ENCODE measurements around the gene ATP5F1E.

Gene ATP5F1E

DNA sequence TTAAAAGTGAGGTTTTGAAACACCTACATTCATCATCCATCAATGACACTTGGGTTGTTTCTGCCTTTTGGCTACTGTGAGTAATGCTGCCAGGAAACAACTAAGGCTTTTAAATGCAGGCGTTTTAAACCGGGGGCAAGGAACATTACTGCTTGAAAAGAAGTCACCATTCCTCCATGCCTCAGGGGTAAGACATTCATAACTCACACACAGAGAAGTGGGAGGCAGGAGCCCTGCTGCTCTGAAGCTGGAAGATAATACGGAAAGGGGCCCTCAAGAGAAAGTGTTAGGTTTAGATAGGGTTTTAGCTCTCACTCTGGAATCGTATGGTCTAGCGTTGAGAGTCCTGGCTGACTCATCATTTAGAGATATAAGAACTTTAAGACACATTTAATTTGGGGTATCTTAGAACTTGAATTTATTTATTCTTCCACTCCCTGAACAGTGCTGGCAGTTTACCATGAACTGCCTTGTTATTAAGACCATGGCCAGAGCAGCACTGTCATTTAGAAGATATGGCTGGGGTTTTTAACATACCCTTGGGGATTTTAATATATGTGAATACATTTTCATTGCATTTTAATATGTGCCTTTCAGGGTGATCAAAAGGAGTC lies 11.1 kb downstream of the ATP5F1E start:
- H3K9ac ChIP-seq (ENCODE audit: low read length): no peak overlapping the region
- H3K27ac ChIP-seq (ENCODE audit: low read length): no peak overlapping the region
- H2AFZ ChIP-seq (ENCODE audit: low read depth, low read length): no peak overlapping the region
- H3K36me3 ChIP-seq (replicated peaks; ENCODE audit: low read depth, low read length): peaks cover 42% of the 10 kb centered on the region
- H3K79me2 ChIP-seq (ENCODE audit: low read length): peaks cover 19% of the 10 kb centered on the region
- peaks cover 9% of the 10 kb centered on the region for H3K4me1 ChIP-seq (ENCODE audit: low read length)
- H3K9me3 ChIP-seq (ENCODE audit: insufficient read depth, low read length): no peaks in the 10 kb centered on the region
- no peaks in the 10 kb centered on the region for H3K27me3 ChIP-seq (ENCODE audit: low read depth, low read length)
- TF ChIP-seq, protein P1, sequence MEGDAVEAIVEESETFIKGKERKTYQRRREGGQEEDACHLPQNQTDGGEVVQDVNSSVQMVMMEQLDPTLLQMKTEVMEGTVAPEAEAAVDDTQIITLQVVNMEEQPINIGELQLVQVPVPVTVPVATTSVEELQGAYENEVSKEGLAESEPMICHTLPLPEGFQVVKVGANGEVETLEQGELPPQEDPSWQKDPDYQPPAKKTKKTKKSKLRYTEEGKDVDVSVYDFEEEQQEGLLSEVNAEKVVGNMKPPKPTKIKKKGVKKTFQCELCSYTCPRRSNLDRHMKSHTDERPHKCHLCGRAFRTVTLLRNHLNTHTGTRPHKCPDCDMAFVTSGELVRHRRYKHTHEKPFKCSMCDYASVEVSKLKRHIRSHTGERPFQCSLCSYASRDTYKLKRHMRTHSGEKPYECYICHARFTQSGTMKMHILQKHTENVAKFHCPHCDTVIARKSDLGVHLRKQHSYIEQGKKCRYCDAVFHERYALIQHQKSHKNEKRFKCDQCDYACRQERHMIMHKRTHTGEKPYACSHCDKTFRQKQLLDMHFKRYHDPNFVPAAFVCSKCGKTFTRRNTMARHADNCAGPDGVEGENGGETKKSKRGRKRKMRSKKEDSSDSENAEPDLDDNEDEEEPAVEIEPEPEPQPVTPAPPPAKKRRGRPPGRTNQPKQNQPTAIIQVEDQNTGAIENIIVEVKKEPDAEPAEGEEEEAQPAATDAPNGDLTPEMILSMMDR (IDR thresholded peaks at IDR 0.05; ENCODE audit: low read depth, low read length): no peak
- no peak for TF ChIP-seq EZH2phosphoT487 (IDR thresholded peaks at IDR 0.05; ENCODE audit: low read depth)
- no peak overlapping the region for H3K4me2 ChIP-seq (ENCODE audit: low read length)
- H3K4me3 ChIP-seq (ENCODE audit: low read length): no peak overlapping the region
- H4K20me1 ChIP-seq (ENCODE audit: insufficient read depth, low read length): peaks cover 25% of the 10 kb centered on the region

DNA sequence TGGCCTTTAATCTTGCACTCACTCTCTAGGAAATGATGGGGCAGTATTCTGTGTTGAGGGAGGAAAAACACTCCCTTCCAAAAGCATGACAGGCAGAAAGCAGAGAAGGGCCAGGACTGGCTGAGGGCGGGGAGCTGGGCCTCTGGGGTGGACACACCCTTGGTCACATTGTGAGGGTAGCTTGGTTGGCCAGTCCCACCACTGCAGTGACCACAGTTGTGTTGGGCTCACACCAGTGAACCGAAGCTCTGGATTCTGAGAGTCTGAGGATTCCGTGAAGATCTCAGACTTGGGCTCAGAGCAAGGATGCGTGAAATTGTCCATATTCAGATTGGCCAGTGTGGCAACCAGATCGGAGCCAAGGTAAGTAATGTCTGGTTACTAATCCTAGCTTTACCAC lies 12.9 kb downstream of the ATP5F1E start, which contains the start of gene TUBB1:
TSS of gene TUBB1 (plus strand) at position 213 of the 400 bp plus-strand sequence. CDS start at position 307, 94 bp downstream.
- H3K27ac ChIP-seq (ENCODE audit: low read length): no peak within 1 kb of the TSS
- no peak within 1 kb of the TSS for H3K9ac ChIP-seq (ENCODE audit: low read length)
- TF ChIP-seq, protein P1 (IDR thresholded peaks at IDR 0.05; ENCODE audit: low read depth, low read length): no peak
- no peak for TF ChIP-seq EZH2phosphoT487 (IDR thresholded peaks at IDR 0.05; ENCODE audit: low read depth)
- no peak within 1 kb of the TSS for H3K4me2 ChIP-seq (ENCODE audit: low read length)
- peaks cover 24% of the 10 kb centered on the region for H3K36me3 ChIP-seq (replicated peaks; ENCODE audit: low read depth, low read length)
- H3K27me3 ChIP-seq (ENCODE audit: low read depth, low read length): no peaks in the 10 kb centered on the region
- H3K9me3 ChIP-seq (ENCODE audit: insufficient read depth, low read length): no peaks in the 10 kb centered on the region
- H3K79me2 ChIP-seq (ENCODE audit: low read length): peaks cover 3% of the 10 kb centered on the region; the same call in 1 of the 2 replicates
- H4K20me1 ChIP-seq (ENCODE audit: insufficient read depth, low read length): peaks cover 7% of the 10 kb centered on the region; the same call in 1 of the 2 replicates
- no peak within 1 kb of the TSS for H3K4me3 ChIP-seq (ENCODE audit: low read length)
- H3K4me1 ChIP-seq (ENCODE audit: low read length): peaks cover 9% of the 10 kb centered on the region
- no peak within 1 kb of the TSS for H2AFZ ChIP-seq (ENCODE audit: low read depth, low read length)

DNA sequence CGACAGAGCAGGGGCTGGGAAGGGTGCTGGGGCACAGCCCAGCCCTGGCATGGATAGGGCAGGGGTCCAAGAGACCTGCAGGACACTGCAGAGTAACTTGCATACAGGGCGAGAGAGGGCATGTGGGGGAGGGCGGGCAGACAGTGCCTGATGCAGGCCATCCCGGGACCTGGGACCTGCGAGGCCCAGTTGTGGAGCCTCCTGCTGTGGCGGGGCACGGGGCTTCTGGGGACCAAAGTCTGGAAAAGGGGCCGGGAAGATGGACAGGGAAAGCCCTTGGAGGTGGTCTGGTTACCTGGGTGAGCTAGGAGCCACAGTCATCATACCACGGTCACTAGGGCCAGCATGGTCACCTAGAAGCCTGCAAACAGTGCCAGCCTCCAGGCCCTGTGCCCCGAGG lies 13.3 kb downstream of the ATP5F1E start:
- Histone ChIP-seq H2AFZ (ENCODE audit: low read depth, low read length) (no peak overlapping the region), H3K4me1 (ENCODE audit: low read length) (peaks cover 9% of the 10 kb centered on the region), H3K36me3 (replicated peaks; ENCODE audit: low read depth, low read length) (peaks cover 20% of the 10 kb centered on the region), H3K9me3 (ENCODE audit: insufficient read depth, low read length) (no peaks in the 10 kb centered on the region), H3K4me3 (ENCODE audit: low read length) (no peak overlapping the region), H3K9ac (ENCODE audit: low read length) (no peak overlapping the region), H3K4me2 (ENCODE audit: low read length) (no peak overlapping the region), H3K27me3 (ENCODE audit: low read depth, low read length) (no peaks in the 10 kb centered on the region), H3K79me2 (ENCODE audit: low read length) (no peaks in the 10 kb centered on the region), H4K20me1 (ENCODE audit: insufficient read depth, low read length) (0 out of 2 replicates have a peak, but pooled peaks cover 6% of the 10 kb centered on the region), H3K27ac (ENCODE audit: low read length) (no peak overlapping the region)
- TF ChIP-seq, protein P1 (IDR thresholded peaks at IDR 0.05; ENCODE audit: low read depth, low read length): no peak
- no peak for TF ChIP-seq EZH2phosphoT487 (IDR thresholded peaks at IDR 0.05; ENCODE audit: low read depth)

DNA sequence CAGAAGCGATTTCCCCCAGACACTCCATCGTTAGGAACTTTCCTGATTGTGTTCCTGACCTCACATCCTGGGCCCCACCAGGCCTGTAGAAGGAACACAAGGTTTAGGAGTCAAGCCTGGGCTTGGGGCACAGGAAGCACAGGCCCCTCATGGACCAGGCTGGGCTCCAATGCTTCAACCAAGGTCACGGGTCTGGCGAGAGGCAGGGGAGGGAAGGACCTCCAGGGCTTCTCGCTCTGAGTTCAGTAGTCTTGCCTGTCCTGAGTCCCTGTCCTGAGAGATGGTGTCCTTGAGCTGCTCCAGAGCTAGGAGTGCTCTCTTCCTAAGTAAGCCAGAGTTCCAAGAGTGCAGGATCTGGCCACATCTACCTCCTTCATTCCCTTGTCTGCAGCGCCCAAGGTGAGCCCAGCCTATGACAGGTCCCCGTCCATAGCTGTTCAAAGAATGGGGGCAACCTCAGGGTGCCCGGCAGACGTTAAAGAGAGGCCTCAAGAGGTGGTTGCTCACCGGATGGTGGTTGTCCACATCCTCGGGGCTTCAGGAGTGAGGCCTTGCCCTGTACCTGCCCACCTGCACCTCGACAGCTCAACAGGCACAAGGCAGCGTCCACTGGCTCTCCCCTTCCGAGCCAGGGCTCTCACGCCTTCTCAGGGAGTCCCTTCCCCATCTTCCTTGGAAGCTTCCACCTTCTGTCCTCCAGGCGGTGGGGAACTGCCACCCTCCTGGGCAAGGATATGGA lies 14.5 kb downstream of the ATP5F1E start:
- TF ChIP-seq, protein P1 (IDR thresholded peaks at IDR 0.05; ENCODE audit: low read depth, low read length): no peak
- TF ChIP-seq EZH2phosphoT487 (IDR thresholded peaks at IDR 0.05; ENCODE audit: low read depth): no peak
- H3K4me2 ChIP-seq (ENCODE audit: low read length): no peak overlapping the region
- no peaks in the 10 kb centered on the region for H3K79me2 ChIP-seq (ENCODE audit: low read length)
- peaks cover 9% of the 10 kb centered on the region for H3K36me3 ChIP-seq (replicated peaks; ENCODE audit: low read depth, low read length)
- no peak overlapping the region for H2AFZ ChIP-seq (ENCODE audit: low read depth, low read length)
- H3K4me1 ChIP-seq (ENCODE audit: low read length): peaks cover 9% of the 10 kb centered on the region
- H3K9me3 ChIP-seq (ENCODE audit: insufficient read depth, low read length): no peaks in the 10 kb centered on the region
- H4K20me1 ChIP-seq (ENCODE audit: insufficient read depth, low read length): 0 out of 2 replicates have a peak, but pooled peaks cover 2% of the 10 kb centered on the region
- no peak overlapping the region for H3K9ac ChIP-seq (ENCODE audit: low read length)
- H3K4me3 ChIP-seq (ENCODE audit: low read length): no peak overlapping the region
- no peak overlapping the region for H3K27ac ChIP-seq (ENCODE audit: low read length)
- H3K27me3 ChIP-seq (ENCODE audit: low read depth, low read length): no peaks in the 10 kb centered on the region
